DND-41 (cell line): ENCODE data around the gene HCCS.

Experiments used
- CTCF ChIP-seq: IDR thresholded peaks from 2 replicates; pipeline ENCODE4 v1.5.1; 2012; ENCODE audit warnings: borderline replicate concordance, low read length, moderate library complexity, mild to moderate bottlenecking; ENCODE audit not compliant: poor library complexity, severe bottlenecking; ENCODE audit errors: extremely low read depth
- EZH2 ChIP-seq: IDR thresholded peaks from 3 replicates; pipeline ENCODE4 v1.6.1; 2012; ENCODE audit warnings: borderline replicate concordance, low read depth, mild to moderate bottlenecking, moderate library complexity, low read length, inconsistent platforms; ENCODE audit not compliant: severe bottlenecking

GRCh38 chrX:11097933-11098332 is 13.2 kb upstream of the HCCS start:
- TF ChIP-seq CTCF (no peak), EZH2 (no peak)
